ACC112 (cell line): ENCODE measurements around the gene TPSB2.

Experiments used
- H2AFZ ChIP-seq: fragments of 200-600 bp; sonication (generic); one replicate; pipeline ENCODE4 v1.6.0; 2017; ENCODE audit warnings: antibody characterized with exemption, low read length; ENCODE audit not compliant: unreplicated experiment
- H3K27ac ChIP-seq: fragments of 200-600 bp; sonication (generic); 2 replicates; pipeline ENCODE4 v1.5.1; 2014; ENCODE audit warnings: low read depth, mild to moderate bottlenecking, antibody characterized with exemption, low read length, moderate library complexity
- H3K27me3 ChIP-seq: fragments of 200-600 bp; sonication (generic); 2 replicates; pipeline ENCODE4 v1.6.1; 2014; ENCODE audit warnings: mild to moderate bottlenecking, antibody characterized with exemption, low read length, moderate library complexity, mixed read lengths; ENCODE audit not compliant: insufficient read depth
- H3K36me3 ChIP-seq: fragments of 200-600 bp; sonication (generic); 2 replicates; pipeline ENCODE4 v1.6.1; 2016; ENCODE audit warnings: mild to moderate bottlenecking, antibody characterized with exemption, low read length, moderate library complexity, mixed read lengths; ENCODE audit not compliant: insufficient read depth
- H3K4me1 ChIP-seq: fragments of 200-600 bp; sonication (generic); one replicate; pipeline ENCODE4 v1.6.1; 2016; ENCODE audit warnings: low read length, mixed read lengths; ENCODE audit not compliant: insufficient read depth, unreplicated experiment, control insufficient read depth
- H3K4me3 ChIP-seq: fragments of 200-600 bp; sonication (generic); 2 replicates; pipeline ENCODE4 v1.5.1; 2014; ENCODE audit warnings: mild to moderate bottlenecking, low read depth, low read length
- H3K79me2 ChIP-seq: fragments of 200-600 bp; sonication (generic); one replicate; pipeline ENCODE4 v1.6.0; 2016; ENCODE audit warnings: low read length; ENCODE audit not compliant: control insufficient read depth, unreplicated experiment, insufficient read depth

Gene TPSB2

GRCh38 chr16:1216681-1217400 is 13.1 kb downstream of the TPSB2 start:
- H2AFZ ChIP-seq, result no peak overlapping the region
- no peaks in the 10 kb centered on the region for H3K4me1 ChIP-seq
- no peaks in the 10 kb centered on the region for H3K36me3 ChIP-seq
- H3K27me3 ChIP-seq, result no peaks in the 10 kb centered on the region
- H3K27ac ChIP-seq, result no peak overlapping the region
- no peaks in the 10 kb centered on the region for H3K79me2 ChIP-seq
- no peak overlapping the region for H3K4me3 ChIP-seq

DNA sequence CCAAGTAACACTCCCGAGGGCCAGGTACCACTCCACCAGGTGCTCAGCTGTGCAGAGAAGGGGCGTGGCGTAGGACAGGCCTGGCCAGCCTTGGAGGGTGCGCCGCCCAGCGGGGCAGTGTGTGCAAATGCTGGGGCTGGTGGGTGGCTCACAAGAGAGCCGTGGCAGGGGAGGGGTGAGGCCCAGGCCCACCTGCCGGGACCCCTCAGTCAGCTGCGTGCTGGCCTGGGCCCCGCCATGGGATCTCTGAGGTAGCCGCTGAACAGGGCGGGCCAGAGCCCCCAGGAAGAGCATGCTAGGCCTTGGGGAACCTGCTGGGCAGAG is 13.7 kb downstream of the TPSB2 start:
- Histone ChIP-seq H3K27me3 (no peaks in the 10 kb centered on the region), H3K79me2 (no peaks in the 10 kb centered on the region), H2AFZ (no peak overlapping the region), H3K4me3 (no peak overlapping the region), H3K27ac (no peak overlapping the region), H3K36me3 (no peaks in the 10 kb centered on the region), H3K4me1 (no peaks in the 10 kb centered on the region)

DNA sequence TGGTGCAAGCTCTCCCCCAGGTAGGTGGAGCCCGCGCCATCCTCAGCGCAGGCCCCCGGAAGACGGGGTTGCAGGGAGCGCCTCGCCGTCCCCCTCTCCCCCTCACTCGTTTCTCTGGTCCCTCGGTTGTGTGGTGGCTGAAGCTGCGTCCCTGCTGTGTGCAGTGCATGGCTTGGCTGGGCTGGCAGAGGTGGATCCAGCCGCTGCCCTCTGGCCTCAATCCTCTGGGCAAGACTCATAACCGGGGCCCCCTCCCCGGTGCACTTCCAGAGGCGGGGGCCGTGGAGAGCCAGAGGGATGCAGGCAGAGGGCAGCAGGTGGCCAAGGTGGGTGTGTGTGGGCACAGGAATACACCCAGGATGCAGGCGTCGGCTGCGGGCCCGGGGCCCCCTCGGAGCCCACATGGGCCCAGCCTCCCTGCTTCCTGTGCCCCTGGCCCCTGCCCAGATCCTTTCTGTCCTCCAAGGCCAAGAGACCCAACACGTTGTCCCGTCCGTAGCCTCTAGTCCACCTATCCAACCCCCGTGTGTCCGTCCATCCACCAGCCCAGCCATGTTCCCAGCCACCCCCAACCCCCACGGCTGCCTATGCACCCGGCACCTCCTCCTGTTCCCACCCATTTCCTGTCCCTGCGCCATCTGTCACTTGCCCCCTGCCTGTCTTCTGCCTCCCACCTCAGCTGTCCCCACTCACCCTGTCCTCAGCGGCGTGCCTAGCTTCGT is 14.2 kb downstream of the TPSB2 start:
- H2AFZ ChIP-seq, result no peak overlapping the region
- H3K79me2 ChIP-seq, result no peaks in the 10 kb centered on the region
- no peak overlapping the region for H3K4me3 ChIP-seq
- H3K4me1 ChIP-seq, result no peaks in the 10 kb centered on the region
- H3K36me3 ChIP-seq, result no peaks in the 10 kb centered on the region
- no peak overlapping the region for H3K27ac ChIP-seq
- no peaks in the 10 kb centered on the region for H3K27me3 ChIP-seq

DNA sequence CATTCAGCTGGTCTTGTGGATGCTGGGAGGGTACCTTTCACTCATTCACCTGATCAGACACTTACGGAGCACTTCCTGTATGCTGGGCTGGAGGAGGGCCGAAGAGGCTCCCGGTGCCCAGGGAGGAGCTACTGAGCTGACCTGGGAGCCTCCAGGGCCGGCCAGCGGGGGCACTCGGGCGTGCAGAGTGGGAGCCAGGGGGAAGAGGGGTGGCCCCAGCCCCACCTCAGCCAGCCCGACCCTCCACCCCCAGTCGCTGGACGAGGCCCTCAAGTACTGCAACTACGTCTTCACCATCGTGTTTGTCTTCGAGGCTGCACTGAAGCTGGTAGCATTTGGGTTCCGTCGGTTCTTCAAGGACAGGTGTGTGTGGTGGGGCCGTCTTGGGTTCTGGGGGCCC is 15.3 kb downstream of the TPSB2 start:
- no peaks in the 10 kb centered on the region for H3K27me3 ChIP-seq
- H3K4me1 ChIP-seq, result no peaks in the 10 kb centered on the region
- no peaks in the 10 kb centered on the region for H3K79me2 ChIP-seq
- no peak overlapping the region for H3K4me3 ChIP-seq
- H3K27ac ChIP-seq, result no peak overlapping the region
- H2AFZ ChIP-seq, result no peak overlapping the region
- no peaks in the 10 kb centered on the region for H3K36me3 ChIP-seq

DNA sequence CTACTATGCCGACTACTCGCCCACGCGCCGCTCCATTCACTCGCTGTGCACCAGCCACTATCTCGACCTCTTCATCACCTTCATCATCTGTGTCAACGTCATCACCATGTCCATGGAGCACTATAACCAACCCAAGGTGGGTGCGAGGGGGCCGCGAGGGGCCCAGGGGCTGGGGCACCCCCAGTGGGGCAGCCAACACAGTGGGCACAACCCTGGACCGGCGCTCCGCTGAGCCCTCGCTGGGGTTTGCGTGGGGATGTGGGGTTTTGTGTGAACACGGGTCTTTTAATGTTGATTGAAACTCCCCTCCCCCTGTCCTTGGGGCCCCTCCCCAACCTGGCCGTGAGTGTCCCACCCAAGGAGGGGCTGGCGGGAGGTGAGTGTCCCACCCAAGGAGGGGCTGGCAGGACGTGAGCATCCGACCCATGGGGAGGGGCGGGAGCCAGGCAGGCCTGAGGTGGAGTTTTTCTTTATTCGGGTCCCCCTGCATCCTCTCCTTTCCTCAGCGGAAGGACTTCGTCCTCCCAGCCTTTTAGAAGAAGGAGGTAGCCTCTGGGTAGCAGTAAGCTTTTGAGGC is 16.1 kb downstream of the TPSB2 start:
- Histone ChIP-seq H3K4me3 (no peak overlapping the region), H3K79me2 (no peaks in the 10 kb centered on the region), H3K4me1 (no peaks in the 10 kb centered on the region), H3K27me3 (no peaks in the 10 kb centered on the region), H3K36me3 (no peaks in the 10 kb centered on the region), H3K27ac (no peak overlapping the region), H2AFZ (no peak overlapping the region)

- Histone ChIP-seq H3K4me1 (no peaks in the 10 kb centered on the region), H3K27me3 (no peaks in the 10 kb centered on the region), H3K79me2 (no peaks in the 10 kb centered on the region), H2AFZ (no peak overlapping the region), H3K4me3 (no peak overlapping the region), H3K36me3 (no peaks in the 10 kb centered on the region), H3K27ac (no peak overlapping the region)
These were observed 16.8 kb downstream of the TPSB2 start for GRCh38 chr16:1213231-1213630.

GRCh38 chr16:1212616-1213194 is 17.3 kb downstream of the TPSB2 start:
- Histone ChIP-seq H3K79me2 (no peaks in the 10 kb centered on the region), H3K27ac (no peak overlapping the region), H3K4me1 (no peaks in the 10 kb centered on the region), H3K27me3 (no peaks in the 10 kb centered on the region), H2AFZ (no peak overlapping the region), H3K36me3 (no peaks in the 10 kb centered on the region), H3K4me3 (no peak overlapping the region)

DNA sequence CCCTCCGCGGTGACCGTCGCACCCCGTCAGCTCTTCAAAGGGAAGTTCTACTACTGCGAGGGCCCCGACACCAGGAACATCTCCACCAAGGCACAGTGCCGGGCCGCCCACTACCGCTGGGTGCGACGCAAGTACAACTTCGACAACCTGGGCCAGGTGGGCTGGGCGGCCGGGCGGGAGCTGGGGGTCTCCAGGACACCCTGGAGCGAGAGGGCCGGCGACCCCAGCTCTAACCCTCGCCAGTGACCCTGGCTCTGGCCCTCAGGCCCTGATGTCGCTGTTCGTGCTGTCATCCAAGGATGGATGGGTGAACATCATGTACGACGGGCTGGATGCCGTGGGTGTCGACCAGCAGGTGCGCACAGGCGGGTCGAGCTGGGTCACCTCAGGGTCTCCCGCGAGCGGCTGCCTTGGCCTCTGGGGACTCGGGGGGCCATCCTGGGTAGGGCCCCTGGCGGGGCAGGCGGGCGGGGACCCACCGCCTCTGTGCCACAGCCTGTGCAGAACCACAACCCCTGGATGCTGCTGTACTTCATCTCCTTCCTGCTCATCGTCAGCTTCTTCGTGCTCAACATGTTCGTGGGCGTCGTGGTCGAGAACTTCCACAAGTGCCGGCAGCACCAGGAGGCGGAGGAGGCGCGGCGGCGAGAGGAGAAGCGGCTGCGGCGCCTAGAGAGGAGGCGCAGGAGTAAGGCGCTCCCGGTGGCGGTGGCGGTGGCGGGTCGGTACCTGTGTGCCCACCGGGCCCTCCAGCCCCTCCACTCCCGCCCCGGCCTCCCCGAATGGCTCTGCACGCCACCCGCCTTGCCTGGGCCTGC is 18.3 kb downstream of the TPSB2 start:
- H3K4me1 ChIP-seq, result no peaks in the 10 kb centered on the region
- no peak overlapping the region for H3K27ac ChIP-seq
- H3K36me3 ChIP-seq, result no peaks in the 10 kb centered on the region
- H3K27me3 ChIP-seq, result no peaks in the 10 kb centered on the region
- H2AFZ ChIP-seq, result no peak overlapping the region
- H3K79me2 ChIP-seq, result no peaks in the 10 kb centered on the region
- H3K4me3 ChIP-seq, result no peak overlapping the region

DNA sequence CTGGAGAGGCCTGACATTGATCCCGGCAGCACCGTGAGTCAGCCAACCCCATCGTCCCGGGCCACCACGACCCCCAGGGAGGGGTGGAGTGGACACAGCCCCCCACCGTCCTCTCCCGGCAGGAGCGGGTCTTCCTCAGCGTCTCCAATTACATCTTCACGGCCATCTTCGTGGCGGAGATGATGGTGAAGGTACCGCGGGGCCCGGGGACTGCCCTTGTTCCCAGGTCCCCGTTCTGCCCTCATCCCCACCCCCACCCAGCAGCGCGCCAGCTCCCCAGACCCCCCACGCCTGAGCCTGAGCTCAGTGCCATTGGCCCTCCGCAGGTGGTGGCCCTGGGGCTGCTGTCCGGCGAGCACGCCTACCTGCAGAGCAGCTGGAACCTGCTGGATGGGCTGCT is 19.5 kb downstream of the TPSB2 start:
- Histone ChIP-seq H3K4me1 (no peaks in the 10 kb centered on the region), H3K79me2 (no peaks in the 10 kb centered on the region), H2AFZ (no peak overlapping the region), H3K27ac (no peak overlapping the region), H3K4me3 (no peak overlapping the region), H3K36me3 (no peaks in the 10 kb centered on the region), H3K27me3 (no peaks in the 10 kb centered on the region)

DNA sequence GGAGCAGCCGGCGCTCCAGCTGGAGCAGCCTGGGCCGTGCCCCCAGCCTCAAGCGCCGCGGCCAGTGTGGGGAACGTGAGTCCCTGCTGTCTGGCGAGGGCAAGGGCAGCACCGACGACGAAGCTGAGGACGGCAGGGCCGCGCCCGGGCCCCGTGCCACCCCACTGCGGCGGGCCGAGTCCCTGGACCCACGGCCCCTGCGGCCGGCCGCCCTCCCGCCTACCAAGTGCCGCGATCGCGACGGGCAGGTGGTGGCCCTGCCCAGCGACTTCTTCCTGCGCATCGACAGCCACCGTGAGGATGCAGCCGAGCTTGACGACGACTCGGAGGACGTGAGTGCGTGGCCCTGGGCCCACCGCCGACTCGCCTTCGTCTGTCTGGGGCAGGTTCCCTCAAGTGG is 20.9 kb downstream of the TPSB2 start:
- no peaks in the 10 kb centered on the region for H3K36me3 ChIP-seq
- no peaks in the 10 kb centered on the region for H3K27me3 ChIP-seq

More for the DNA sequence above, 20.9 kb downstream of the TPSB2 start:
- Histone ChIP-seq H3K79me2 (no peaks in the 10 kb centered on the region), H3K4me1 (no peaks in the 10 kb centered on the region), H2AFZ (no peak overlapping the region), H3K27ac (no peak overlapping the region), H3K4me3 (no peak overlapping the region)
